Thoracic aorta (tissue), 2 donors: Measurements from ENCODE around the gene ATP5ME. TPM values are rescaled to one million over a fixed set of nuclear protein-coding genes. Genes with fewer than 3 reads are reported as not detected.

Experiments used
- ATAC-seq: fragments of 150-250 bp; one replicate; pipeline ENCODE4 v1.8.0; 2017; ENCODE audit warnings: low read depth; ENCODE audit not compliant: insufficient number of reproducible peaks, low FRiP score
- DNase-seq: peaks from one replicate; pipeline ENCODE4 v3.0.0-alpha.2; 2020; ENCODE audit warnings: low spot score
- H3K27ac ChIP-seq, 2 donors: fragments of 200-600 bp; sonication (generic); 1 replicate in 1 of 2; 2 replicates in 1 of 2; pipeline ENCODE4 v1.5.1; 2016; ENCODE audit warnings: mild to moderate bottlenecking in 2 of 2, moderate library complexity in 2 of 2
- H3K27me3 ChIP-seq: fragments of 200-600 bp; sonication (generic); replicated peaks from 2 replicates; pipeline ENCODE4 v1.6.0; 2016; ENCODE audit warnings: mild to moderate bottlenecking; ENCODE audit not compliant: insufficient read depth
- H3K36me3 ChIP-seq: fragments of 200-600 bp; sonication (generic); one replicate; pipeline ENCODE4 v1.5.1; 2016
- H3K4me1 ChIP-seq, 2 donors: fragments of 200-600 bp; sonication (generic); 1 replicate in 1 of 2; 2 replicates in 1 of 2; pipeline versions ENCODE4 v1.5.1 to v1.6.0; 2016; ENCODE audit warnings: low read depth in 2 of 2, mild to moderate bottlenecking in 1 of 2; ENCODE audit not compliant: control insufficient read depth in 1 of 2
- H3K4me3 ChIP-seq: fragments of 200-600 bp; sonication (generic); 2 replicates; pipeline ENCODE4 v1.5.1; 2016; ENCODE audit warnings: mild to moderate bottlenecking
- H3K9me3 ChIP-seq: fragments of 200-600 bp; sonication (generic); 2 replicates; pipeline ENCODE4 v1.5.1; 2016
- total RNA-seq, 2 donors: library from RNA; depleted of rRNA; stranded (reverse); fragments of >200 nt; gene quantifications; one replicate each; pipeline versions ENCODE4 v1.1.0 to v1.2.3, GENCODE V29; 2016
- TF ChIP-seq, protein P1 (sequence below): fragments of 200-600 bp; sonication (generic); IDR thresholded peaks from one replicate; pipeline ENCODE4 v1.5.1; 2019; ENCODE audit warnings: antibody characterized with exemption

ATP5ME gene
- total RNA-seq, 2 donors from 2014 or later: 21.0 to 51.6 TPM

DNA sequence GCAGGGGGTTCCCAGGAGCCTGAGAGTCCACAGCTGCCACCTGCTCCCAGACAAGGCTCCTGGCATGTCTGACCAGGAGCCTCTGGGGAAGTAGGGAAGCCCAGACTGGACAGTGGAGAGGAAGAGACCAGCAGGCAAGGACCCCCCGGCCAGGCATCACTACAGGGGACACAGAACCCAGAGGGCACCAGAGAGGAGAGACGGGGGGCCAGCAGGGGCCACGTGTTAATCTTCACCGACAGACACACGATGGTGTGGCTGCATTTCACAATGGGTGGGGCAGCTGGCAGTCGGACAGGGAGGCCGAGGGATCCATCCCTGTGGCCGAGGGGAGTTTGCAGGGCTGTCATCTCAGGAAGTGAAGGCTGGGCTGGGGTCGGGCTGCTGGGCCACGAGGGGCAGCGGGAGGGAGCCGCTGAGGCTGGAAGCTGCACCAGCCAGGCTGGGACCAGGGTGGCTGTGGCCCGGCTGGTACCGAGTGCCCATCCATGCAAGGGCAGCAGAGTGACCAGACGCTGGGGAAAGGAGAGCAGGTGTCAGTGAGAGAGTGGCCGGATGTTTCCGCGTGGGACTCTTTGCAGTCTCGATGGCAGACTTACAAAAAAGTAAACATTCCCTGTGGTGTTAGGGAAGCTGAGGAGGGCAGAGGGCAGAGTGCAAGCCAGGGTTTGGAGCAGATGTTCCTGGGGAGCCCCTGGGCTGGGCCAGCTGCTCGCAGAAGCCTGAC lies 44.0 kb downstream of the ATP5ME start:
- Histone ChIP-seq H3K36me3 (no peaks in the 10 kb centered on the region), H3K9me3 (no peaks in the 10 kb centered on the region), H3K4me1 (no peaks in the 10 kb centered on the region), H3K27me3 (no peaks in the 10 kb centered on the region), H3K27ac (no peak overlapping the region), H3K4me3 (no peak overlapping the region)
- no peak for ATAC-seq
- TF ChIP-seq, protein P1, sequence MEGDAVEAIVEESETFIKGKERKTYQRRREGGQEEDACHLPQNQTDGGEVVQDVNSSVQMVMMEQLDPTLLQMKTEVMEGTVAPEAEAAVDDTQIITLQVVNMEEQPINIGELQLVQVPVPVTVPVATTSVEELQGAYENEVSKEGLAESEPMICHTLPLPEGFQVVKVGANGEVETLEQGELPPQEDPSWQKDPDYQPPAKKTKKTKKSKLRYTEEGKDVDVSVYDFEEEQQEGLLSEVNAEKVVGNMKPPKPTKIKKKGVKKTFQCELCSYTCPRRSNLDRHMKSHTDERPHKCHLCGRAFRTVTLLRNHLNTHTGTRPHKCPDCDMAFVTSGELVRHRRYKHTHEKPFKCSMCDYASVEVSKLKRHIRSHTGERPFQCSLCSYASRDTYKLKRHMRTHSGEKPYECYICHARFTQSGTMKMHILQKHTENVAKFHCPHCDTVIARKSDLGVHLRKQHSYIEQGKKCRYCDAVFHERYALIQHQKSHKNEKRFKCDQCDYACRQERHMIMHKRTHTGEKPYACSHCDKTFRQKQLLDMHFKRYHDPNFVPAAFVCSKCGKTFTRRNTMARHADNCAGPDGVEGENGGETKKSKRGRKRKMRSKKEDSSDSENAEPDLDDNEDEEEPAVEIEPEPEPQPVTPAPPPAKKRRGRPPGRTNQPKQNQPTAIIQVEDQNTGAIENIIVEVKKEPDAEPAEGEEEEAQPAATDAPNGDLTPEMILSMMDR: no peak
- DNase-seq: no peak

DNA sequence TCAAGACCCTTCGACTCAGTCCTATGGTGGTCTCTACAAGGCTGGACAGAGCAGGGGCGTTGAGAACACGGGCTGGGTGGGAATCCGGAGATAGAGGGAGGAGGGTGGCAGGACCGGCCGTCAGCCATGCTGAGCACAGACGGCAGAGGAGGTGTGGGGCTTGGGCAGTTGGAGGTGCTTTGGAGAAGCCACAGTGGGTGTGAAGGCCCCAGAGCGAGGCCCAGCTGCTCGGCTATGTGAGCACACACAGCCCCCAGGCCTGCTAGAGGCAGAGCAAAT lies 44.5 kb downstream of the ATP5ME start:
- H3K27me3 ChIP-seq: no peaks in the 10 kb centered on the region

GRCh38 chr4:628821-629635 lies 45.0 kb downstream of the ATP5ME start:
- DNase-seq (no peak), ATAC-seq (no peak)
- no peak overlapping the region for H3K27ac ChIP-seq
- H3K9me3 ChIP-seq: no peaks in the 10 kb centered on the region
- TF ChIP-seq, protein P1: no peak
- no peaks in the 10 kb centered on the region for H3K36me3 ChIP-seq
- no peaks in the 10 kb centered on the region for H3K27me3 ChIP-seq
- H3K4me3 ChIP-seq: no peak overlapping the region
- H3K4me1 ChIP-seq: no peaks in the 10 kb centered on the region

More for the DNA sequence above, 44.5 kb downstream of the ATP5ME start:
- H3K4me3 ChIP-seq: no peak overlapping the region
- no peaks in the 10 kb centered on the region for H3K36me3 ChIP-seq
- TF ChIP-seq, protein P1: no peak
- DNase-seq (no peak), ATAC-seq (no peak)
- no peak overlapping the region for H3K27ac ChIP-seq
- H3K4me1 ChIP-seq: no peaks in the 10 kb centered on the region
- no peaks in the 10 kb centered on the region for H3K9me3 ChIP-seq

DNA sequence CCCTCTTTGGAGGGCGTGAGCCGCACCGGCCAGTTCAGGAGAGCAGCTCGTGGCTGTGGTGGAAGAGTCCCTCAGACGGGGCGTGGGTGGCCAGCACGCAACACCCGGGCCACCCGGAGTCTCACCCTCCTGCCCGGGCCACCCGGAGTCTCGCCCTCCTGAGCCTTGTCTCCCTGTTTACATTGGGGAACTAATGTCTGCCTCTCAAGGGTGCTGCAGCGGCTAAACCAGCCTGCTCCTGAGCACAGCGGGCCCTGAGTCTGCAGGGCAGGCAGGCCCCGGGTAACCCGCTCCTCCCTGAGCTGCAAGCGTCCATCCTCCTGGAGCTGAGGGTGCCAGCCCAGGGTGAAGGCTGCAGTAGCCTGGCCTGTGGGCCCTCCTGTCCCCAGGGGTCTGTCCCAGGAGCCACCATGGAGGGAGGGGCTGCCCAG lies 45.8 kb downstream of the ATP5ME start:
- TF ChIP-seq, protein P1: no peak
- H3K27me3 ChIP-seq: no peaks in the 10 kb centered on the region
- no peak overlapping the region for H3K4me3 ChIP-seq
- H3K4me1 ChIP-seq: no peaks in the 10 kb centered on the region
- DNase-seq: no peak
- no peak overlapping the region for H3K27ac ChIP-seq
- no peak for ATAC-seq
- no peaks in the 10 kb centered on the region for H3K36me3 ChIP-seq
- H3K9me3 ChIP-seq: no peaks in the 10 kb centered on the region

DNA sequence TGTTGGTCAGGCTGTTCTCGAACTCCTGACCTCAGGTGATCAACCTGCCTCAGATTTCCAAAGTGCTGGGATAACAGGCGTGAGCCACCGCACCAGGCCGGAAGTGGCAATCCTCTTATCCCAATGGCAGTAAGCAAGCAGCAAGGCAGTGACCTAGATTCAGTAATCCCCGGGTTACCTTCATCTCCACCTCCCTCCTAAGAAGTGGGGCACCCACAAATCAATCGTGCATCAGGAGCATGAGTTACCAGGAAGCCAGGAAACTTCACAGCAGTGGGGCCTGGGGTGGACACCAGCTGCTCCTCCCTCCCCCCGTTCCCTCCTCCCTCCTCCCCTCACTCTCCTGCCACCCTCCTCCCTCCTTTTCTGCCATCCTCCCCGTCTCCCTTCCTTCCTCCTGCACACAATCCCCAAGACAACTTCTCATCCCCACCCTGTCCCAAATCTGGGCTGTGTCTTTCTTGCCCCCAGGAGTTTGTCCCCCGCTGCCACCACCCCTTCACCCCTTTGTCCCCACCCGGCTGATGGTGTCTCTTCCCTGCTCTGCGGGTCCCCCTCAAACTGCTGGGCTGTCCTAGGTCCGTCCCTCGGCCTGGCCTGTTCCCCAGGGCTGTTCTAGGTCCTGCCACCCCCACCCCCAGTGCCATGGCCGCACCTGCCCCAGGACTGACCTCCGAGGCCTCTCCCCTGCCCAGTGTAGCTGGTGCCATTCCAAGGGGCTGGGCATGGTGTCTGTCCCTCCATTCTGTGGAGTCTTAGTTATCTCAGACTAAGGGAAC lies 46.5 kb downstream of the ATP5ME start:
- no peak for DNase-seq
- TF ChIP-seq, protein P1: no peak
- H3K27me3 ChIP-seq: no peaks in the 10 kb centered on the region

More for the DNA sequence above, 46.5 kb downstream of the ATP5ME start:
- Histone ChIP-seq H3K4me3 (no peak overlapping the region), H3K36me3 (no peaks in the 10 kb centered on the region), H3K27ac (no peak overlapping the region), H3K9me3 (no peaks in the 10 kb centered on the region), H3K4me1 (no peaks in the 10 kb centered on the region)
- ATAC-seq: no peak
